Measurements from ENCODE around the gene UBA6.
A peak's percentile ranks its signal among the peaks of the same experiment; 100 is the strongest.
"Not testable (repeated sequence)": the region's sequence is repeated elsewhere in the genome, so short reads cannot be mapped to it uniquely, and the experiment has no call there.

The UBA6 gene

GRCh38 chr4:67712000-67712625 is 11.2 kb upstream of the UBA6 start:
- Histone ChIP-seq H3K36me3 (replicated peaks; ENCODE audit: insufficient read depth, low read length) (no peaks in the 10 kb centered on the region; the same call in 1 of the 2 replicates), H3K27ac (ENCODE audit: low read length) (no peak overlapping the region), H3K9me2 (replicated peaks; ENCODE audit: insufficient read depth, low read length) (no peaks in the 10 kb centered on the region), H3K4me1 (ENCODE audit: low read length) (no peaks in the 10 kb centered on the region; the same call in 1 of the 2 replicates), H3K9me3 (replicated peaks; ENCODE audit: insufficient read depth, low read length) (no peaks in the 10 kb centered on the region), H3K79me2 (ENCODE audit: low read length) (peaks cover 17% of the 10 kb centered on the region), H4K20me1 (ENCODE audit: insufficient read depth, low read length) (no peaks in the 10 kb centered on the region), H3K27me3 (replicated peaks; ENCODE audit: insufficient read depth, low read length) (no peaks in the 10 kb centered on the region), H3K4me3 (ENCODE audit: low read length) (no peak overlapping the region), H3F3A (ENCODE audit: insufficient read depth, low read length) (no peaks in the 10 kb centered on the region), H2AFZ (ENCODE audit: low read length) (no peak overlapping the region), H3K9ac (ENCODE audit: low read length) (no peak overlapping the region), H3K4me2 (ENCODE audit: low read depth, low read length) (no peak overlapping the region)
- DNase-seq: no peak
- no peak for TF ChIP-seq EZH2 (optimal IDR thresholded peaks at IDR 0.05; ENCODE audit: low read depth, low read length)
- TF ChIP-seq CTCF (IDR thresholded peaks at IDR 0.05; ENCODE audit: low read length): no peak
- TF ChIP-seq EZH2phosphoT487 (IDR thresholded peaks at IDR 0.05; ENCODE audit: low read length): no peak

GRCh38 chr4:67706682-67707081 is 5.7 kb upstream of the UBA6 start:
- not testable (repeated sequence) for H3K9me3 ChIP-seq (replicated peaks; ENCODE audit: insufficient read depth, low read length); H3K36me3 ChIP-seq (replicated peaks; ENCODE audit: insufficient read depth, low read length); H3K27ac ChIP-seq (ENCODE audit: low read length); H3K4me3 ChIP-seq (ENCODE audit: low read length); DNase-seq; H4K20me1 ChIP-seq (ENCODE audit: insufficient read depth, low read length); H3K9me2 ChIP-seq (replicated peaks; ENCODE audit: insufficient read depth, low read length); H3K27me3 ChIP-seq (replicated peaks; ENCODE audit: insufficient read depth, low read length); H3K4me2 ChIP-seq (ENCODE audit: low read depth, low read length); H3K4me1 ChIP-seq (ENCODE audit: low read length); H2AFZ ChIP-seq (ENCODE audit: low read length); H3K9ac ChIP-seq (ENCODE audit: low read length); H3F3A ChIP-seq (ENCODE audit: insufficient read depth, low read length)
- H3K79me2 ChIP-seq (ENCODE audit: low read length): peaks cover 39% of the 10 kb centered on the region

GRCh38 chr4:67704843-67705242 is 3.9 kb upstream of the UBA6 start:
- H3K4me2 ChIP-seq (ENCODE audit: low read depth, low read length): no peak overlapping the region
- TF ChIP-seq EZH2 (optimal IDR thresholded peaks at IDR 0.05; ENCODE audit: low read depth, low read length) (no peak), EZH2phosphoT487 (IDR thresholded peaks at IDR 0.05; ENCODE audit: low read length) (no peak), CTCF (IDR thresholded peaks at IDR 0.05; ENCODE audit: low read length) (no peak)
- H3K9ac ChIP-seq (ENCODE audit: low read length): no peak overlapping the region
- H3K27ac ChIP-seq (ENCODE audit: low read length): no peak overlapping the region
- H3K36me3 ChIP-seq (replicated peaks; ENCODE audit: insufficient read depth, low read length): no peaks in the 10 kb centered on the region
- no peak overlapping the region for H3K4me3 ChIP-seq (ENCODE audit: low read length)
- H4K20me1 ChIP-seq (ENCODE audit: insufficient read depth, low read length): no peaks in the 10 kb centered on the region
- no peak overlapping the region for H2AFZ ChIP-seq (ENCODE audit: low read length)
- peaks cover 5% of the 10 kb centered on the region for H3K4me1 ChIP-seq (ENCODE audit: low read length)
- no peaks in the 10 kb centered on the region for H3K27me3 ChIP-seq (replicated peaks; ENCODE audit: insufficient read depth, low read length)
- H3F3A ChIP-seq (ENCODE audit: insufficient read depth, low read length): peaks cover 10% of the 10 kb centered on the region
- H3K9me3 ChIP-seq (replicated peaks; ENCODE audit: insufficient read depth, low read length): no peaks in the 10 kb centered on the region
- DNase-seq: no peak
- no peaks in the 10 kb centered on the region for H3K9me2 ChIP-seq (replicated peaks; ENCODE audit: insufficient read depth, low read length)
- peaks cover 50% of the 10 kb centered on the region for H3K79me2 ChIP-seq (ENCODE audit: low read length)

GRCh38 chr4:67702166-67702565 is 1.2 kb upstream of the UBA6 start:
- peaks cover 64% of the 10 kb centered on the region for H3K79me2 ChIP-seq (ENCODE audit: low read length)
- H3K27ac ChIP-seq (ENCODE audit: low read length): no peak overlapping the region
- H3K36me3 ChIP-seq (replicated peaks; ENCODE audit: insufficient read depth, low read length): no peaks in the 10 kb centered on the region
- peaks cover 7% of the 10 kb centered on the region for H3K4me1 ChIP-seq (ENCODE audit: low read length)
- no peaks in the 10 kb centered on the region for H3K9me3 ChIP-seq (replicated peaks; ENCODE audit: insufficient read depth, low read length)
- peaks cover 10% of the 10 kb centered on the region for H3F3A ChIP-seq (ENCODE audit: insufficient read depth, low read length)
- no peaks in the 10 kb centered on the region for H3K9me2 ChIP-seq (replicated peaks; ENCODE audit: insufficient read depth, low read length)
- peak overlapping the region; percentile 78 for H3K4me2 ChIP-seq (ENCODE audit: low read depth, low read length)
- no peak for DNase-seq
- H2AFZ ChIP-seq (ENCODE audit: low read length): no peak overlapping the region
- no peaks in the 10 kb centered on the region for H3K27me3 ChIP-seq (replicated peaks; ENCODE audit: insufficient read depth, low read length)
- peak overlapping the region; percentile 87 for H3K4me3 ChIP-seq (ENCODE audit: low read length)
- H3K9ac ChIP-seq (ENCODE audit: low read length): no peak overlapping the region
- no peaks in the 10 kb centered on the region for H4K20me1 ChIP-seq (ENCODE audit: insufficient read depth, low read length)
- TF ChIP-seq EZH2 (optimal IDR thresholded peaks at IDR 0.05; ENCODE audit: low read depth, low read length): no peak
- TF ChIP-seq EZH2phosphoT487 (IDR thresholded peaks at IDR 0.05; ENCODE audit: low read length): no peak
- no peak for TF ChIP-seq CTCF (IDR thresholded peaks at IDR 0.05; ENCODE audit: low read length)
